Loucy (cell line): ENCODE results near the gene HOXD8.

ENCODE experiments used
- H2AFZ ChIP-seq: fragments of 200-600 bp; sonication (generic); 2 replicates; pipeline ENCODE4 v1.6.0; 2016; ENCODE audit warnings: antibody characterized with exemption, mild to moderate bottlenecking, low read length, moderate library complexity
- H3F3A ChIP-seq: fragments of 200-600 bp; 2 replicates; pipeline ENCODE4 v1.6.0; 2016; ENCODE audit warnings: antibody characterized with exemption, low read depth, mild to moderate bottlenecking
- H3K27me3 ChIP-seq: fragments of 200-600 bp; sonication (generic); 2 replicates; pipeline ENCODE4 v1.6.1; 2014; ENCODE audit warnings: low read length, mild to moderate bottlenecking; ENCODE audit not compliant: insufficient read depth, poor library complexity, severe bottlenecking
- H3K36me3 ChIP-seq: fragments of 200-600 bp; sonication (generic); 2 replicates; pipeline ENCODE4 v1.6.1; 2016; ENCODE audit warnings: low read length; ENCODE audit not compliant: insufficient read depth
- H3K4me1 ChIP-seq: fragments of 200-600 bp; sonication (generic); 2 replicates; pipeline ENCODE4 v1.5.1; 2014; ENCODE audit warnings: low read length, mild to moderate bottlenecking; ENCODE audit not compliant: insufficient read depth, poor library complexity, severe bottlenecking
- H3K4me2 ChIP-seq: fragments of 200-600 bp; sonication (generic); 2 replicates; pipeline ENCODE4 v1.6.0; 2014; ENCODE audit warnings: antibody characterized with exemption, low read length, low read depth, mild to moderate bottlenecking; ENCODE audit not compliant: poor library complexity, severe bottlenecking
- H3K4me3 ChIP-seq: fragments of 200-600 bp; sonication (generic); 2 replicates; pipeline ENCODE4 v1.5.1; 2014; ENCODE audit warnings: low read length, mild to moderate bottlenecking, mixed read lengths; ENCODE audit not compliant: poor library complexity, severe bottlenecking
- H3K79me2 ChIP-seq: fragments of 200-600 bp; sonication (generic); 2 replicates; pipeline ENCODE4 v1.6.1; 2014; ENCODE audit warnings: low read length; ENCODE audit not compliant: insufficient read depth
- H3K9ac ChIP-seq: fragments of 200-600 bp; sonication (generic); 2 replicates; pipeline ENCODE4 v1.6.0; 2014; ENCODE audit warnings: mild to moderate bottlenecking, low read depth, low read length, moderate library complexity; ENCODE audit not compliant: poor library complexity, severe bottlenecking
- H3K9me2 ChIP-seq: fragments of 200-600 bp; sonication (generic); replicated peaks from 2 replicates; pipeline ENCODE4 v1.6.1; 2016; ENCODE audit warnings: low read depth, low read length, mixed read lengths
- H3K9me3 ChIP-seq: fragments of 200-600 bp; sonication (generic); 2 replicates; pipeline ENCODE4 v1.6.1; 2014; ENCODE audit warnings: mild to moderate bottlenecking, antibody characterized with exemption, low read length, low read depth; ENCODE audit not compliant: insufficient read depth
- H4K20me1 ChIP-seq: fragments of 200-600 bp; sonication (generic); 2 replicates; pipeline ENCODE4 v1.6.0; 2014; ENCODE audit warnings: antibody characterized with exemption, low read length, mild to moderate bottlenecking; ENCODE audit not compliant: insufficient read depth, poor library complexity, severe bottlenecking
- EZH2phosphoT487 ChIP-seq: fragments of 200-600 bp; IDR thresholded peaks from 2 replicates; pipeline ENCODE4 v1.6.1; 2018; ENCODE audit warnings: antibody characterized with exemption, mild to moderate bottlenecking, moderate library complexity, borderline replicate concordance
- TF ChIP-seq, protein P1 (sequence below): fragments of 200-600 bp; sonication (generic); conservative IDR thresholded peaks from 2 replicates; pipeline ENCODE4 v1.5.1; 2014; ENCODE audit warnings: mild to moderate bottlenecking, antibody characterized with exemption, low read length

HOXD8 gene

DNA sequence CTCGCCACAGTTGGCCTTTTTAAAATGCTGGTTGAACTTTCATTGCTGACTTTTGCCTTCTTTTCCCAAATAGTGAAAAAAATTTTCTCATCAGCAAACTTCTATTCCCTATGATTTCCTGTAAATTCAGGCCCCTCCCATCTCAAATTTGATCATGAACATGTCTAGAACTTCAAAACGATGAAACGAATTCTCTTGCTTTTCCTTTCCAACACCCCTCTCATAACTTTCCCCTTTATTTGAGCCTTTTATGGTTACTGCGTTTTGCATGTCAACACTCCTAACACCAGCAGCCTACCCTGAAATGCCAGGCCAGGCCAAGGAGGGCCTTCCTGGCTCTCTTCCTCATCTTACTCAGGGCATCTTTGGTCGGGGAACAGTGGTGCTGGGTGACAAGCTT, 38.6 kb upstream of the HOXD8 start:
- H3K9me3 ChIP-seq: no peaks in the 10 kb centered on the region
- H3K9ac ChIP-seq: no peak overlapping the region
- H3F3A ChIP-seq: no peaks in the 10 kb centered on the region
- H3K27me3 ChIP-seq: no peaks in the 10 kb centered on the region
- no peaks in the 10 kb centered on the region for H4K20me1 ChIP-seq
- H3K79me2 ChIP-seq: no peaks in the 10 kb centered on the region
- no peaks in the 10 kb centered on the region for H3K36me3 ChIP-seq
- H3K4me2 ChIP-seq: no peak overlapping the region
- no peaks in the 10 kb centered on the region for H3K9me2 ChIP-seq
- peaks cover 5% of the 10 kb centered on the region for H3K4me1 ChIP-seq
- no peak overlapping the region for H3K4me3 ChIP-seq
- TF ChIP-seq, protein P1, sequence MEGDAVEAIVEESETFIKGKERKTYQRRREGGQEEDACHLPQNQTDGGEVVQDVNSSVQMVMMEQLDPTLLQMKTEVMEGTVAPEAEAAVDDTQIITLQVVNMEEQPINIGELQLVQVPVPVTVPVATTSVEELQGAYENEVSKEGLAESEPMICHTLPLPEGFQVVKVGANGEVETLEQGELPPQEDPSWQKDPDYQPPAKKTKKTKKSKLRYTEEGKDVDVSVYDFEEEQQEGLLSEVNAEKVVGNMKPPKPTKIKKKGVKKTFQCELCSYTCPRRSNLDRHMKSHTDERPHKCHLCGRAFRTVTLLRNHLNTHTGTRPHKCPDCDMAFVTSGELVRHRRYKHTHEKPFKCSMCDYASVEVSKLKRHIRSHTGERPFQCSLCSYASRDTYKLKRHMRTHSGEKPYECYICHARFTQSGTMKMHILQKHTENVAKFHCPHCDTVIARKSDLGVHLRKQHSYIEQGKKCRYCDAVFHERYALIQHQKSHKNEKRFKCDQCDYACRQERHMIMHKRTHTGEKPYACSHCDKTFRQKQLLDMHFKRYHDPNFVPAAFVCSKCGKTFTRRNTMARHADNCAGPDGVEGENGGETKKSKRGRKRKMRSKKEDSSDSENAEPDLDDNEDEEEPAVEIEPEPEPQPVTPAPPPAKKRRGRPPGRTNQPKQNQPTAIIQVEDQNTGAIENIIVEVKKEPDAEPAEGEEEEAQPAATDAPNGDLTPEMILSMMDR: no peak
- no peak for TF ChIP-seq EZH2phosphoT487
- no peak overlapping the region for H2AFZ ChIP-seq

DNA sequence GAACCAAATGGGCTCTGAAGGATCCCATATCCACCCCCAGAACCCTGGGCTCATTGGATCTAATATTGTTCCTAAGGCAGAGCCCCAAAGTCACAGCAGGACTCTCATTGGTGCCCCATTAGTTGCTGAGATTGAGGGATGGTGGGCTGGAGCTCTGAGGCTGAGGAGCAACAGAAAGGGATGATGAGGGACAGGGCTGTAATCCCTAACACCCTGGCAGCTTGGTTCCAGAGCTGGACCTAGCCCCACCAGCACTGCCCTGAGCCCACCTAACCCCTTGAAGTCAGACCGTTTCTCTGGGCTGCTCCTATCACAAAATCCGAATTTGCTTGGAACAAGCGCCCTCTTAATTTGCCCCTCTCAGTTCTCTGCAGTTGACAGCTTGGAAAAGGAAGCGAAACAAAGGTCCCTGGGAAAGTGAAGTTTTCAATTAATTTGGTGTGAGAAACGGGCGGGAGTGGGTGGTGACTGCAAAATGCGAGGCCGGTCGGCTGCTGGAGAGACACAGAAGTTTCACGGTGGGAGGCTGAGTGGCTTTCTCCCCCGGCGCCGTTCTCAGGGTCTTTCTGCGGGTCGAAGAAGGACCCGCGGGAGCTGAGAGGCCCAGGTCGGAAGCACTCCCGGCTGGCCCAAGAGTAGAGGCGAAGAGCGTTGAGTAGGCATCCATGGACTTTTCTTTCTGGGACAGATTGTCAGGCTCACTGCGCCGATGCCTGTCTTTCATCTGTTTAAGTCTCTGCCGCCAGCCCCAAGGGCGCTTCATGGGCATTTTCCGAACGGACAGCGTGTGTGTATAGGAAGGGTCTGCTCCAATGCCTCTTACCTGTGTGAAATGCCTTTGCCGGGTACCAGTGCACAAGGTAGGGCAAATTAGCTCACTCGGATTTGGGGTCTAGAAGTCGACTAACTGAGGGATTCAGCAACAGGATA, 37.9 kb upstream of the HOXD8 start:
- no peak for TF ChIP-seq EZH2phosphoT487
- TF ChIP-seq, protein P1: no peak
- Histone ChIP-seq H3K36me3 (no peaks in the 10 kb centered on the region), H4K20me1 (no peaks in the 10 kb centered on the region), H3K27me3 (no peaks in the 10 kb centered on the region), H3F3A (no peaks in the 10 kb centered on the region), H3K4me3 (no peak overlapping the region), H3K79me2 (no peaks in the 10 kb centered on the region), H2AFZ (no peak overlapping the region), H3K9ac (no peak overlapping the region), H3K9me2 (no peaks in the 10 kb centered on the region), H3K4me2 (no peak overlapping the region), H3K9me3 (no peaks in the 10 kb centered on the region), H3K4me1 (peaks cover 12% of the 10 kb centered on the region)

DNA sequence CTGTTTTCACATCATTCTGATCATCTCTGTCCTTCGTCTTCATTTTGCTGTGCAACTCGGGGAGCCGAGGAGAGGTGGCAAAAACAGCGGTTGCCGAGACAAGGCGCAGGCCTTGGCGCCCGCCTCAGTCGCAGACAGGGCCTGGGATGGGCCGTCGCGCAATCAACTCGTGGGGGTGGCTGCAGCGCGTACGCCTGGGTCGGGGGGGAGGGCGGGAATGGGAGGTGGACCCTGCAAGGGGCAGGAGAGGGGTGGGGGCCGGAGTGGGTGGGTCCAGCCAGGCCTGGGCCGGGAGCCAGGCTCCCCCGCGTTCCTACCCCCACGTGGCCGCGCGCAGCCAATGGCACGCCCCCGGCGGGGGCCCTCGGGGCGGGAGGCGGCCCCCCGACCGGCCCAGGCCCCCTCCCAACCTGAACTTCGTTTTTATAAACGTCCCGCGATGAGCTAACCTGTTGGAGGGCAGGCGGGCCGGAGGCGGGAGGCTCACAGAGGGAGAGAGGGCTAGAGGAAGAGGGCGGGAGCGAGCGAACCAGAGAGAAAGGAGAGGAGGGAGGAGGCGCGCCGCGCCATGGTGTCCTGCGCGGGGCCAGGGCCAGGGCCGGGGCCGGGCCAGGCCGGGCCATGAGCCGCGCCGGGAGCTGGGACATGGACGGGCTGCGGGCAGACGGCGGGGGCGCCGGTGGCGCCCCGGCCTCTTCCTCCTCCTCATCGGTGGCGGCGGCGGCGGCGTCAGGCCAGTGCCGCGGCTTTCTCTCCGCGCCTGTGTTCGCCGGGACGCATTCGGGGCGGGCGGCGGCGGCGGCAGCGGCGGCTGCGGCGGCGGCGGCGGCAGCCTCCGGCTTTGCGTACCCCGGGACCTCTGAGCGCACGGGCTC, 37.0 kb upstream of the HOXD8 start, which contains the start of gene HOXD13:
TSS of gene HOXD13 (plus strand) at position 452 of the 875 bp plus-strand sequence. CDS start at position 622, 170 bp downstream.
- no peaks in the 10 kb centered on the region for H4K20me1 ChIP-seq
- H3K9ac ChIP-seq: no peak within 1 kb of the TSS
- no peaks in the 10 kb centered on the region for H3K79me2 ChIP-seq
- H3K36me3 ChIP-seq: no peaks in the 10 kb centered on the region
- TF ChIP-seq, protein P1: no peak
- no peak for TF ChIP-seq EZH2phosphoT487
- no peaks in the 10 kb centered on the region for H3F3A ChIP-seq
- no peaks in the 10 kb centered on the region for H3K9me3 ChIP-seq
- no peaks in the 10 kb centered on the region for H3K9me2 ChIP-seq
- no peaks in the 10 kb centered on the region for H3K27me3 ChIP-seq
- H2AFZ ChIP-seq: no peak within 1 kb of the TSS
- no peak within 1 kb of the TSS for H3K4me2 ChIP-seq
- H3K4me1 ChIP-seq: peaks cover 17% of the 10 kb centered on the region
- H3K4me3 ChIP-seq: no peak within 1 kb of the TSS
